Loucy (cell line): Measurements from ENCODE around the gene TCP11L1.

Source experiments
- EZH2phosphoT487 ChIP-seq: fragments of 200-600 bp; IDR thresholded peaks from 2 replicates; pipeline ENCODE4 v1.6.1; 2018; ENCODE audit warnings: antibody characterized with exemption, mild to moderate bottlenecking, moderate library complexity, borderline replicate concordance
- TF ChIP-seq, protein P1 (sequence below): fragments of 200-600 bp; sonication (generic); conservative IDR thresholded peaks from 2 replicates; pipeline ENCODE4 v1.5.1; 2014; ENCODE audit warnings: mild to moderate bottlenecking, antibody characterized with exemption, low read length

DNA sequence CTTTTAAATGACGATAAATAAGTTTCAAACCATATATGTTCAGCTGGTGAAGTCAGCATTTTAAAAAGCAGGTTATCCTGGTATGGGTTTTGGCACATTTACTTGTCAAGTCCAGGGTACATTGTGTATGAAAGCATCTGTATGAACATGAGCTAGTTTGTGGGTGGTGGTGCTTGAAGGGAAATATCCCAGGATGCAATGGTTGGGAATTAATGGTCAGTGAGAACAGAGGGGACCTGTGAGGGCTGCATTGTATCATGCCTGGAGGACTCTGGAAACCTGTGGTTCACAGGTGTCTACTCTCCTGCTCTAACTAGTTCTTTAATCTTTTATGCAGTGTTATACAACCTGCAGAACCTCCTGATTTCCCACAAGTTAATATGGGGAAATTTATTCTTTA lies 17.9 kb upstream of the TCP11L1 start:
- TF ChIP-seq, protein P1, sequence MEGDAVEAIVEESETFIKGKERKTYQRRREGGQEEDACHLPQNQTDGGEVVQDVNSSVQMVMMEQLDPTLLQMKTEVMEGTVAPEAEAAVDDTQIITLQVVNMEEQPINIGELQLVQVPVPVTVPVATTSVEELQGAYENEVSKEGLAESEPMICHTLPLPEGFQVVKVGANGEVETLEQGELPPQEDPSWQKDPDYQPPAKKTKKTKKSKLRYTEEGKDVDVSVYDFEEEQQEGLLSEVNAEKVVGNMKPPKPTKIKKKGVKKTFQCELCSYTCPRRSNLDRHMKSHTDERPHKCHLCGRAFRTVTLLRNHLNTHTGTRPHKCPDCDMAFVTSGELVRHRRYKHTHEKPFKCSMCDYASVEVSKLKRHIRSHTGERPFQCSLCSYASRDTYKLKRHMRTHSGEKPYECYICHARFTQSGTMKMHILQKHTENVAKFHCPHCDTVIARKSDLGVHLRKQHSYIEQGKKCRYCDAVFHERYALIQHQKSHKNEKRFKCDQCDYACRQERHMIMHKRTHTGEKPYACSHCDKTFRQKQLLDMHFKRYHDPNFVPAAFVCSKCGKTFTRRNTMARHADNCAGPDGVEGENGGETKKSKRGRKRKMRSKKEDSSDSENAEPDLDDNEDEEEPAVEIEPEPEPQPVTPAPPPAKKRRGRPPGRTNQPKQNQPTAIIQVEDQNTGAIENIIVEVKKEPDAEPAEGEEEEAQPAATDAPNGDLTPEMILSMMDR, result no peak
- no peak for TF ChIP-seq EZH2phosphoT487
